Measurements from ENCODE around the gene BCL6.

Gene BCL6

DNA sequence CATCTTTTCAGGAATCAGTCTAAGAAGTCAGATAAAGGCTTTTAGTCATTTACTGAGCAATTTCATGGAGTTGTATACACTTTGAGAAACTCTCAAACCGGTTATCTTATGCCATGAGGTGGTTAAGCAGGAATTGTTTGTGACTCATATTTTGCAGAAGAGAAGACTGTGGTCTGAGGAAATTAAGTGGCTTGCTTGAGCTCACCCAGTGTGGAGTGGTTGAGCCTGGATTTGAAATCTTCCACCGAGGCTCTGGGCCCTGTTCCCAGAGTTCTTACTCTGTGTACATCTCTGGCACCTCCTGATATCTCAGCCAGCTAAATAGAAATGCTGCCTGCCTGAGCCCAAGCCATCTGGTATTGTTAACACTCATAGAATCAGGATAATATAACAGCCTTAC is 37.8 kb upstream of the BCL6 start:
- DNase-seq (ENCODE audit: low read depth): no peak
- no peak overlapping the region for H3K4me3 ChIP-seq (ENCODE audit: low read depth, low read length)
- TF ChIP-seq, protein P1, sequence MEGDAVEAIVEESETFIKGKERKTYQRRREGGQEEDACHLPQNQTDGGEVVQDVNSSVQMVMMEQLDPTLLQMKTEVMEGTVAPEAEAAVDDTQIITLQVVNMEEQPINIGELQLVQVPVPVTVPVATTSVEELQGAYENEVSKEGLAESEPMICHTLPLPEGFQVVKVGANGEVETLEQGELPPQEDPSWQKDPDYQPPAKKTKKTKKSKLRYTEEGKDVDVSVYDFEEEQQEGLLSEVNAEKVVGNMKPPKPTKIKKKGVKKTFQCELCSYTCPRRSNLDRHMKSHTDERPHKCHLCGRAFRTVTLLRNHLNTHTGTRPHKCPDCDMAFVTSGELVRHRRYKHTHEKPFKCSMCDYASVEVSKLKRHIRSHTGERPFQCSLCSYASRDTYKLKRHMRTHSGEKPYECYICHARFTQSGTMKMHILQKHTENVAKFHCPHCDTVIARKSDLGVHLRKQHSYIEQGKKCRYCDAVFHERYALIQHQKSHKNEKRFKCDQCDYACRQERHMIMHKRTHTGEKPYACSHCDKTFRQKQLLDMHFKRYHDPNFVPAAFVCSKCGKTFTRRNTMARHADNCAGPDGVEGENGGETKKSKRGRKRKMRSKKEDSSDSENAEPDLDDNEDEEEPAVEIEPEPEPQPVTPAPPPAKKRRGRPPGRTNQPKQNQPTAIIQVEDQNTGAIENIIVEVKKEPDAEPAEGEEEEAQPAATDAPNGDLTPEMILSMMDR (IDR thresholded peaks at IDR 0.05; ENCODE audit: insufficient read depth, low read depth, low read length, missing control alignments): no peak

DNA sequence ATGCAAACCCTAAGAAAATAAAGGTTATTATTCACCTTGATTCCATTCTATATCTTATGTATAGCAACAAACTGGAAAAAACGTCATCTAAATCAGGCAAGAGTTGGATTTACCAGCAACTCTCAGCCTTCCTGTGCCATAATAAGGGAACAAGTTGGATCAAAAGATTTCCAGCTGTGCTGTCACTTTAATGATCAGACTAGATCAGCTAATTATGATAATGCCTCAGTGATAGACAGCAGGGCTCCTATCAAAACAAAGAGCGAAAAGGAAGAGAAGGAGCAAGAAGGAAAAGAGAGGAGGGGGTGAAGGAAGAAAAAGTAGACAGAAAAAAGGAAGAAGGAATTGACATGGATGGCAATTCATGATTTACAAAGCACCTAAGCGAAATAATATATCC is 36.7 kb upstream of the BCL6 start:
- H3K4me3 ChIP-seq (ENCODE audit: low read depth, low read length): no peak overlapping the region
- TF ChIP-seq, protein P1 (IDR thresholded peaks at IDR 0.05; ENCODE audit: insufficient read depth, low read depth, low read length, missing control alignments): no peak
- no peak for DNase-seq (ENCODE audit: low read depth)

DNA sequence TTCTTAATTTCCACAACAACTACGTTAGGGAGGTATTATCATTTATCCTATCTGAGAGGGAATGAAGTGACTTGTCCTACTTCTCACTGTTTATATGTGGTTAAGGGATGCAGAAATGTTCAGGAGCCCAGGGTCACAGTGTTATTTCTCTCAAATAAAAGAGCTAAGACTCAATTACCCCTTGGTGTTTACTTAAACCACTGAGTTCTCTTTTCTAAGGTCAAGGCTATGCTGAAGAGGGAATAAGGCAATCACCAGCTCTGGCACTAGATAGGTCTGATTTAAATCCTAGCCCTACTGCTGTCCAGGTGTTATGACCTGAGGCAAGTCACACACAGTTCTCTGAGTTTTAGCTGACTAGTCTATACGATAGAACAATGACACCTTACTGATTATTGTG is 35.7 kb upstream of the BCL6 start:
- TF ChIP-seq, protein P1 (IDR thresholded peaks at IDR 0.05; ENCODE audit: insufficient read depth, low read depth, low read length, missing control alignments): no peak
- DNase-seq (ENCODE audit: low read depth): no peak
- no peak overlapping the region for H3K4me3 ChIP-seq (ENCODE audit: low read depth, low read length)

DNA sequence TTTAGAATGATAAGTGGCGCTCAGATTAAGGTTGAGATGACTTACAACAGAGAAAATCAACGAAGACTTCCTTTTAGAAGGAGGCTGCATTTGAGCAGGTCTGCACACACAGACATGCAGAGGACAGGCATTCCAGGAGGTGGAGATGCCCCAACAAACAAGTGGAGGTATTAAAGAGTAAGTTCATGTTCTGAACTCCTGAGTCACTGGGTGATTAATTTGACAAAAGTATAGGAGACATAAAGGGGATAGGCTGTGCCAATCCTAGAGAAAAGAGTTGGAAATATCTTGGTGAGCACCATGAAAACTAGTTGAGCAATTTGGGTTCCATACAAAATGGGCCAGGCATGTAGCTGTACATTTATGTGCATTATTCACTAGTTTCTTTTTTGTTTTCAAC is 33.5 kb upstream of the BCL6 start:
- no peak overlapping the region for H3K4me3 ChIP-seq (ENCODE audit: low read depth, low read length)
- no peak for DNase-seq (ENCODE audit: low read depth)
- TF ChIP-seq, protein P1 (IDR thresholded peaks at IDR 0.05; ENCODE audit: insufficient read depth, low read depth, low read length, missing control alignments): no peak

DNA sequence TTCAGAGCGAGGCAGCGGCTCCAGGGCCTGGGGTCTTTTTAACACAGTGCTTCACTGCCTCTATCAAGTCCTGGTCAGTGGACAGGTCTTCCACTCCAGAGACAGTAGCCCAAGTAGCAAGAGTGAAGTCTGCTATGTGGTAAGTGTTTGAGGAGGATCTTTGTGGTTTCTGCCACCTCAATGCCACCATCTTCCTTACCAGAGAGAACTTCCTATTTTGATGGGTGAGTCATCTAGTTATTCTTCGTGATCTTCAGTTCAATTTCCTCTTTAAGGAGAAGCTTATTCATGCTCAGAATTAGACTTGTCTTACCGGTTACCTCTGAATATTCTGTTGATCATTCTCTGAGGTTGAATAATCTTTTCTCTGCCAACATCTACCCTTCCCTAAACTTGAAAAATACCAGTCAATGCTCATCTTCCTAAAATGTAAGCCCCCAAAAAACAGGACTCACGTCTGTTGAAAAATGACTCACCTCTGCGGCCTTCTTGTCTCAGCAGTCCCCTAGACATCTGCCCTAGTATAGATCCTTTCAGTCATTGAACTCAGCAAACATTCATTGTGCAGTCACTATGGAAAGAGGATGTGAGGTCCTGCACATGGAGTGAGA is 32.2 kb upstream of the BCL6 start:
- H3K4me3 ChIP-seq (ENCODE audit: low read depth, low read length): no peak overlapping the region
- TF ChIP-seq, protein P1 (IDR thresholded peaks at IDR 0.05; ENCODE audit: insufficient read depth, low read depth, low read length, missing control alignments): no peak
- peak; percentile 62 for DNase-seq (ENCODE audit: low read depth)

DNA sequence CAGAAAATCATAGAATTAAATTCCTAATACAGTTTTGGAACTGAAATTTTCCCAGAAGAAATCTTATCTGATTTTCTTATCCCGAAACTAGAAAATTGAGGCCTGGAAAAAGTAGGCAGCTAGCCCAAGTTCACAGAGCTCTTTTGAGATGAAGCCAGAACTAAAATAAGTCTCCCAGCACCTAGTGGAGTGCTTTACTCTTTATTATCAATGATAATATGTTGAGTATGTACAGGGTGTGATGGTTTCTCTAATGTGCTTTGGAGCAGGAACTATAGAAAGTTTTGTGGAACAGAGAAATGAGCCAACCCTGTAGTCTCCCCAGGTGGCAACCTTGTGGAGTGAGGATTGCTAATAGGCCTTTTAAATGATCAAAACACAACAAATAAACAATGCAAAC is 30.3 kb upstream of the BCL6 start:
- TF ChIP-seq, protein P1 (IDR thresholded peaks at IDR 0.05; ENCODE audit: insufficient read depth, low read depth, low read length, missing control alignments): no peak
- no peak for DNase-seq (ENCODE audit: low read depth)
- H3K4me3 ChIP-seq (ENCODE audit: low read depth, low read length): no peak overlapping the region

DNA sequence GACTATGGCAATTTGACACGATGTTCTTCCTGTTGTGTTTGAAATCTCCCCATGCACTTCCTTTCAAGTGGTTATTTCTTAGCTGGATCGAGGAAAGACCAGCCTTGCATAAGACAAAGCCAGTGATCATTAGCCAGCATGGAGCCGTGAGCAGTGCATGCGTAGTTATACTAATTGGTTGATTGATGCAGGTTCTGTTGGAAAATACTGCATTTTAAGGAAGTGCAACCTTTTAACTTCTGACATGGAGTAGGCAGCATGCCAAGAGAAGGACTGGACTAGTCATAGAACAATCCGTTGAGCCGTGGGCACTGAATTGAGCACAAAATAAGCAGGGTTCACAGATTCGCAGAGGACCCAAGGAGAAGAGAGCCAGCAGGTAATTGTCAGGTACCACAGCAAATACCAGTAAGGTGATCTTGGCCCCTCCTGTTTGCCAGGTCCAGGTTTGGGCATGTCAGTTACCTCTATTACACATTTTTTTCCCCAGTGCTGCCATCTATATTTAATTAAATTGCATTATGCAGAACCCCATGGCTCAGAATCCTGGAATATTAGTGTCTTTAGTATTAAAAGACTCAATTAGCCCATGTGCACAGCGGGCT is 29.0 kb upstream of the BCL6 start:
- TF ChIP-seq, protein P1 (IDR thresholded peaks at IDR 0.05; ENCODE audit: insufficient read depth, low read depth, low read length, missing control alignments): no peak
- DNase-seq (ENCODE audit: low read depth): no peak
- no peak overlapping the region for H3K4me3 ChIP-seq (ENCODE audit: low read depth, low read length)
